Measurements from ENCODE around the gene GPR39.

The GPR39 gene

DNA sequence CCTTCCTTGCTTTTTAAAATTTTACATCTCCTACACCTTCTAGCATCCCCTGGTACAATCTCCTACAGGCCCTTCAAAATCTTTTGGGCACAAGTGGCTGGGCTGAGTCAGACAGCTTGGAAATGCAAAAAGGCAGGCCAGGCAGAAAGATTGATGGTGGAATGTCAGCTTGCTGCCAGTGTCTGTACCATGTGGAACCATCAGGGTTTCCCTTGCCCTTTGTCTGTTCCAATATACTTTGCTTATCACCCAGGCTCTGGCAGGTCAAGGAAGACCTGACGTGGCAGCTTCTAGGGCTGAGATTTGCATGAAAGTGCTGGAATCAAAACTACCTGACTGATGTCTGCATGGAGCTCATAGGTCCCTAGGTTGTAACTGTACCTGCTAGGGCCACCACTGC, 33.3 kb downstream of the GPR39 start:
- Histone ChIP-seq H3K9me3 (ENCODE audit: control insufficient read depth, insufficient read depth, low read length) (no peaks in the 10 kb centered on the region), H3K4me3 (ENCODE audit: low read depth, low read length) (no peak overlapping the region), H3K4me1 (ENCODE audit: control insufficient read depth, insufficient read depth, low read length) (peaks cover 3% of the 10 kb centered on the region), H3K9ac (ENCODE audit: low read depth, low read length) (no peak overlapping the region), H3K36me3 (ENCODE audit: control insufficient read depth, insufficient read depth, low read length) (no peaks in the 10 kb centered on the region), H3K27me3 (ENCODE audit: control insufficient read depth, insufficient read depth, low read length) (no peaks in the 10 kb centered on the region)

DNA sequence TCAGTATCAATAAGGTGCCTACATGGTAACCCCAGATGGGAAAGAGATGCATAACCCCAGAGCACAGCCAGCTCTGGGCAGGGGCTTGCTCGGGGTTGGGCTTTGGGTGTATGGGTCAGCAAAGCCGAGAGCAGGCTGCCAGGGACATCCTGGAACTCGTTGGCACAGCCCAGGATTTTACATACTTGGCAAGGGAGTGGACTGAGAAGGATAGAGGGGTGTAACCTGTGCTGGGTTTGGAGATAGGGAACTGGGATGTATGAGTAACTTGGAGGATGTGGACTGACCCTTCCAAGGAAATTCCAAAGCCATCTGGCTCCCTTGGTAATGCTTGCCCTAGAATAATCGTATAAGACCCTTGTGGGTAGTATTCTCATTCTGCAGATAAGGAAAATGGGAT, 44.2 kb downstream of the GPR39 start:
- H3K9ac ChIP-seq (ENCODE audit: low read depth, low read length), result no peak overlapping the region
- H3K9me3 ChIP-seq (ENCODE audit: control insufficient read depth, insufficient read depth, low read length), result peaks cover 12% of the 10 kb centered on the region
- no peaks in the 10 kb centered on the region for H3K4me1 ChIP-seq (ENCODE audit: control insufficient read depth, insufficient read depth, low read length)
- H3K4me3 ChIP-seq (ENCODE audit: low read depth, low read length), result no peak overlapping the region
- no peaks in the 10 kb centered on the region for H3K36me3 ChIP-seq (ENCODE audit: control insufficient read depth, insufficient read depth, low read length)
- H3K27me3 ChIP-seq (ENCODE audit: control insufficient read depth, insufficient read depth, low read length), result no peaks in the 10 kb centered on the region

DNA sequence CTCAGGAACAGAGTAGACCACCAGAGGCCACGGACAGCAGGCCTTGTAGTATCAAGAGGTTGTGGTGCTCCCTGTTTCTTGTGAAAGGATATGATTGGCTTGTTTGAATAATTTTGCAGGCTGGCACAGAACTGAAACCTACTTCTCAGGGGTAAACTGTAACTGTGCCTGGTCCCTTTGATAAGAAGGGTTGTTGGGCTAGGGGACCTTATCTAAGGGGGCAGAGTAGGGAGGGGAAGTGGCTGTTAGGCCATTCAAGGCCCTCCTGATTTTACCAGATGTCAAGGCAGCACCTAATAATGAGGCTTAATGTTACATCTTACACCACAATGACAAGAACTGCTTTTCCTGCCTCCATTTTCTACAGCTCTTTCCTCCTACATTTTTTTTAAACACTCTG, 45.6 kb downstream of the GPR39 start:
- Histone ChIP-seq H3K27me3 (ENCODE audit: control insufficient read depth, insufficient read depth, low read length) (no peaks in the 10 kb centered on the region), H3K36me3 (ENCODE audit: control insufficient read depth, insufficient read depth, low read length) (no peaks in the 10 kb centered on the region), H3K9me3 (ENCODE audit: control insufficient read depth, insufficient read depth, low read length) (peaks cover 18% of the 10 kb centered on the region), H3K4me3 (ENCODE audit: low read depth, low read length) (no peak overlapping the region), H3K9ac (ENCODE audit: low read depth, low read length) (no peak overlapping the region), H3K4me1 (ENCODE audit: control insufficient read depth, insufficient read depth, low read length) (no peaks in the 10 kb centered on the region)

DNA sequence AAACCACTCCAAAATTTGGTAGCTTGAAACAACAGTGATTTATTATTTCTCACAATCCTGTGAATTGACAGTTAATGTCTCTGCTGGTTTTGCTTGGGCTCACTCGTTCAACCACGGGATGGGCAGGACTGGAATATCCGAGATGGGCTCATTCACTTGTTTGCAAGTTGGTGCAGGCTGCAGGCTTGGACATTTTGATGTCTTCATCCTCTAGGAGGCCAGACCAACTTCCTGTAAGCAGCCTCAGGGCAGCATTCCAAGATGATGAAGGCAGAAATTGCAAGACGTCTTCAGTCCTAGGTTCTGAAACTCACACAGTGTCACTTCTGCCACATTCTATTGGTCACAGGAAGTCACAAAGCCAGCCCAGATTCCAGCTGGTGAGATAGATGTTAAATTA, 47.1 kb downstream of the GPR39 start:
- no peak overlapping the region for H3K4me3 ChIP-seq (ENCODE audit: low read depth, low read length)
- peaks cover 22% of the 10 kb centered on the region for H3K9me3 ChIP-seq (ENCODE audit: control insufficient read depth, insufficient read depth, low read length)

DNA sequence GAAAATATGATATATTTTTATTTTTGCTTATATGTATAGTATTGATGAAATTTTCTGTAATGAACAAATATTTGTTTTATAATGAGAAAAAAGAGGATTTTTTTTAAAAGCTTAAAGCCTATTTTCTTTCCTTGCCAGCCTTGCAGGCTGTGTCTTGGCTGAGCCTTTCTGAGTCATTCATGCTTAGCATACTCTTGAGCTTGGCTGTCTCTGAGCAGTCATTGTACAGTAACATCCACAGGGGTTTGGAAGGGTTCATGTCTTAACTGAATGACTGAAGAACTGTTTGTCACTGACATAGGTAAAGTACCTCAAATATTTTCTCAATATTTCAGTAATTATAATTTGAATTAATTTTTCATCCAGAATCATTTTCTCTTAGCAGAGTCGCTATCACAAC, 49.3 kb downstream of the GPR39 start:
- H3K9me3 ChIP-seq (ENCODE audit: control insufficient read depth, insufficient read depth, low read length), result peaks cover 22% of the 10 kb centered on the region
- no peak overlapping the region for H3K9ac ChIP-seq (ENCODE audit: low read depth, low read length)
- no peak overlapping the region for H3K4me3 ChIP-seq (ENCODE audit: low read depth, low read length)
- no peaks in the 10 kb centered on the region for H3K36me3 ChIP-seq (ENCODE audit: control insufficient read depth, insufficient read depth, low read length)
- H3K27me3 ChIP-seq (ENCODE audit: control insufficient read depth, insufficient read depth, low read length), result no peaks in the 10 kb centered on the region
- H3K4me1 ChIP-seq (ENCODE audit: control insufficient read depth, insufficient read depth, low read length), result no peaks in the 10 kb centered on the region

More for the DNA sequence above, 47.1 kb downstream of the GPR39 start:
- Histone ChIP-seq H3K4me1 (ENCODE audit: control insufficient read depth, insufficient read depth, low read length) (no peaks in the 10 kb centered on the region), H3K9ac (ENCODE audit: low read depth, low read length) (no peak overlapping the region), H3K36me3 (ENCODE audit: control insufficient read depth, insufficient read depth, low read length) (no peaks in the 10 kb centered on the region), H3K27me3 (ENCODE audit: control insufficient read depth, insufficient read depth, low read length) (no peaks in the 10 kb centered on the region)

DNA sequence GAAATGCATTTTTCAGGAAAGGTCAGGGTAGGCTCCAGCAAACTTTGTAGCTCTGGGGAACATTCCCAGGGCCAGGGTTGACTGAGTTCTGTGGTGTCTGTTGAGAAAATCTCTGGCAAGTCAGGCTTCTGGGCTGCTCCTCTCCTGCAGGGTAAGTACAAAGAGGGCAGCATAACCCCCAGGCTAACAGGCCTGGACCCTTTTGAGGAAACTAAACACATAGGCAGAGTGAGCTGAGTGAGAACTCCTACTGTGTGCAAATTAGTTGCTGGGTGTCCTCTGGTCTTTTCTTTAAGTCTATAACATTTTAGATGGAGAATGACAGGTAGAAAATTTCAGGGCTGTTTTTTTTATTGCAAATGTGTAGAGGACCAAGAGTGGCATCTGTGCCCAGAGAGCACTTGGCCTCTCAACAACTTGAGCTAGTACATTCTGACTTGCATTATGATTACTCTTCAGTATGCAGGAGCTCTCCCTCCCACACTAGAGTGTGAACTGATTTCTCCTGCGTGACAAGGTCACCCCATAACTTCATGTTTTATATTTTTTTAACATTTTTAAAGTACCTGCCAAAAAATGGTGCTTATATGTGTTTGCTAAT, 49.9 kb downstream of the GPR39 start:
- Histone ChIP-seq H3K27me3 (ENCODE audit: control insufficient read depth, insufficient read depth, low read length) (no peaks in the 10 kb centered on the region), H3K4me1 (ENCODE audit: control insufficient read depth, insufficient read depth, low read length) (no peaks in the 10 kb centered on the region), H3K9ac (ENCODE audit: low read depth, low read length) (no peak overlapping the region), H3K36me3 (ENCODE audit: control insufficient read depth, insufficient read depth, low read length) (no peaks in the 10 kb centered on the region), H3K4me3 (ENCODE audit: low read depth, low read length) (no peak overlapping the region), H3K9me3 (ENCODE audit: control insufficient read depth, insufficient read depth, low read length) (peaks cover 22% of the 10 kb centered on the region)

DNA sequence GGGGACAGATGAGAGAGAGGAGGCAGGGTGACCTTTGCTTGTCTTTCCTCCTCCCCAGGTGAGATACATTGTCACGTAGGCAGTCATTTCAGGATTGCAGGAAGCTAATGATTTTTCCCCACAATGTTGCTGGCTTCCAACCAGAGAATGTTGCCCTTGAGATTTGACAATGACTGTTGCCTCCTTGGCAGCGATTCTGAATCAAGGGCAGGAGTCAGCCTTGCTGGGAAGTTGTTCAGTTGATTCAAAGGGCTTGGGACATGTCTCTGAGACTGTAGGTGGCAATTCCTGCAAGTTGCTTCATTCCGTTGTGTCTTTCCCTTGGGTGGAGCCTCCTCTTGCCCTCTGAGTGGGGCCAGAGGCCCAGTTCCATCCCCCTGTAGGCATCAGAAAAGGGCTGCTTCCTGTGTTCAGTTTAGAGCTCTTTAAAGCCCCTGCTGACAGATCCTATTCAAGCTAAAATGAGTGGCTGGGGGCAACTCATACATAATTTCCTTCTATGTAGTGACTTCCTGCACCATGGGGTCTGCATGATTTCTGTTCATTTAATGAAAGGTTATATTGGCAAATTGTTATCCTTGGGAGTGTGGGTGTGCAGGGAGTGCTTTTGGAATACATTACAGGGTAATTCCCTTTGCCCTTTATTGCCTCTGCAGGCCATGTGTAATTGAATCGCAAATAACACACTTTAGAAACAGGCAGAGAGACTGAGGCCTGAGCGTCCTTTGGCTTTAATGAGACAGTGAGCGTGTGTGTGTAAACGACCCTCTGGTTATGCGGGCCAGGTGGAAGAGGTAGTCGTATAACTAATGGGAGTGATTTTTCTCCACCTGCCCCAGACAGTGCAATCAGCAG, 52.4 kb downstream of the GPR39 start:
- H3K36me3 ChIP-seq (ENCODE audit: control insufficient read depth, insufficient read depth, low read length), result no peaks in the 10 kb centered on the region
- no peaks in the 10 kb centered on the region for H3K27me3 ChIP-seq (ENCODE audit: control insufficient read depth, insufficient read depth, low read length)
- H3K4me3 ChIP-seq (ENCODE audit: low read depth, low read length), result no peak overlapping the region
- no peaks in the 10 kb centered on the region for H3K4me1 ChIP-seq (ENCODE audit: control insufficient read depth, insufficient read depth, low read length)
- no peak overlapping the region for H3K9ac ChIP-seq (ENCODE audit: low read depth, low read length)
- H3K9me3 ChIP-seq (ENCODE audit: control insufficient read depth, insufficient read depth, low read length), result peaks cover 20% of the 10 kb centered on the region

DNA sequence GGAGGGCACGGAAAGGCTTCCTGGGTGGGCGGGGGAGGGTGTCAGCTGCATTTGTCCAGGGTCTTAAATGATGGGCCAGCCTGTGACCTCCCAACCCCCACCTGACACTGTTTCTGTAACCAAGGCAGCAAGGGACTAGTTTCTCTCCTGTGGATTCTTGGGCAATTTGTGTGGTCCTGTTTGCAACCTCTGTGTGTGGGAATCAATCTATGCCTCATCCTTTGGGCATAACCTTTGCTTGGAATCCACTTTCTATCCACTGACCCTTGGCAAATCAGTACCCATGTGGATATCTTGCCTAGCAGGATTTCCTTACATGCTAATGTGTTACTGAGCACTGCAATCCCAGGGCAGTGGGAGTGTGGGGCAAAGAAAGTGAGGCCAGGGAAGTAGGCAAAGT, 54.1 kb downstream of the GPR39 start:
- Histone ChIP-seq H3K4me1 (ENCODE audit: control insufficient read depth, insufficient read depth, low read length) (no peaks in the 10 kb centered on the region), H3K36me3 (ENCODE audit: control insufficient read depth, insufficient read depth, low read length) (no peaks in the 10 kb centered on the region), H3K9ac (ENCODE audit: low read depth, low read length) (no peak overlapping the region), H3K9me3 (ENCODE audit: control insufficient read depth, insufficient read depth, low read length) (peaks cover 11% of the 10 kb centered on the region), H3K4me3 (ENCODE audit: low read depth, low read length) (no peak overlapping the region), H3K27me3 (ENCODE audit: control insufficient read depth, insufficient read depth, low read length) (no peaks in the 10 kb centered on the region)

DNA sequence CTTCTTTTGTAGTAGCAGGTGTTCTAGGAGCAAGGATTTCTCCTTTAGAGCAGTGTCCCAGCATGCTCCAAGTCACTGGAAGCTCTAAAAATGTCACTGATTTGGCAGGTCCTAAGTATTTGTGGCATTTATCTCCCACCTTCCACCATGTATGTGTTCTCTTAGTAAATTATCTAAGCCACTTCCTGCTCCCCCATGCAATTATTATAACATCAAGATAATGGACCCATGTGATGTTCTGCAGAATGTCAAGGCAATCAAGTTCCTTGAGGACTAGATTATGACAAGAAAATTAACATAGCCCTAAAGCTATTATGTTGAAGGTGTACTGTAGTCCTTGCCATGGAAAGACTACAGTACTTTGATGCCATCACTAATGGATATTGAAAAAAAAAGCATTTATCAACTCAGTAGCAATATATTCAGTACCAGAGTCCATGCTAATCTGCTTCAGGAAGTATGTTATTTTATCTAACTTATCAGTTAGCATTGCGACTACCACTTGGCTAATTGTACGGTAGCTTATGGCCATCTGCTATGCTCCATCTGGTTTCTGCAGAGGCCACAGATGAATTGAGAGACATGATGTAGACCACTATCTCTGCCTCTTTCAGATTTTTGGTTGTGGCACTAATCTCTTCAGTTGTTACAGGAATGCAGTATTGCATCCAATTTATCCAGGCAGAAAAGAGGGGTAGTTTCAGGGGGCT, 56.7 kb downstream of the GPR39 start:
- Histone ChIP-seq H3K27me3 (ENCODE audit: control insufficient read depth, insufficient read depth, low read length) (no peaks in the 10 kb centered on the region), H3K9me3 (ENCODE audit: control insufficient read depth, insufficient read depth, low read length) (peaks cover 2% of the 10 kb centered on the region), H3K4me3 (ENCODE audit: low read depth, low read length) (no peak overlapping the region), H3K9ac (ENCODE audit: low read depth, low read length) (no peak overlapping the region), H3K4me1 (ENCODE audit: control insufficient read depth, insufficient read depth, low read length) (no peaks in the 10 kb centered on the region), H3K36me3 (ENCODE audit: control insufficient read depth, insufficient read depth, low read length) (no peaks in the 10 kb centered on the region)

DNA sequence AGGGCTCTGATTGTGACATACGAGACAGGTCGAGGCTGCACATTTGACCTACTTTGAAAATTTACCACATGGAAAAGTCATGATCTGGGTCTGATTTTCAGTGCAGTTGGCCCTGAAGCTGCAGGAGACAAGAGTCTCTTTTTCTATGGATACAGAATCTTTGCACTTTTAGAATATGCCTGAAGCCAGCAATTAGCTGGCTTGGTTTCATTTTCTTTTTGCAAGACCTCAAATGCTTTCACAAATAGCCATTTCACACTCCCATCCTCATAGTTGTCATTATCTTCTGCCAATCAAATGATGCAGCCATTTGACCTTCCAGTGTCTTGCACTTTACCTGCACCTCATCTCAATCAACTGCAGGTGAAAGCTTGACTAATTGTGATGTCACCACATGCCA, 59.0 kb downstream of the GPR39 start:
- H3K9me3 ChIP-seq (ENCODE audit: control insufficient read depth, insufficient read depth, low read length), result peaks cover 2% of the 10 kb centered on the region
- no peaks in the 10 kb centered on the region for H3K4me1 ChIP-seq (ENCODE audit: control insufficient read depth, insufficient read depth, low read length)
- no peaks in the 10 kb centered on the region for H3K27me3 ChIP-seq (ENCODE audit: control insufficient read depth, insufficient read depth, low read length)
- H3K9ac ChIP-seq (ENCODE audit: low read depth, low read length), result no peak overlapping the region
- no peaks in the 10 kb centered on the region for H3K36me3 ChIP-seq (ENCODE audit: control insufficient read depth, insufficient read depth, low read length)
- H3K4me3 ChIP-seq (ENCODE audit: low read depth, low read length), result no peak overlapping the region

DNA sequence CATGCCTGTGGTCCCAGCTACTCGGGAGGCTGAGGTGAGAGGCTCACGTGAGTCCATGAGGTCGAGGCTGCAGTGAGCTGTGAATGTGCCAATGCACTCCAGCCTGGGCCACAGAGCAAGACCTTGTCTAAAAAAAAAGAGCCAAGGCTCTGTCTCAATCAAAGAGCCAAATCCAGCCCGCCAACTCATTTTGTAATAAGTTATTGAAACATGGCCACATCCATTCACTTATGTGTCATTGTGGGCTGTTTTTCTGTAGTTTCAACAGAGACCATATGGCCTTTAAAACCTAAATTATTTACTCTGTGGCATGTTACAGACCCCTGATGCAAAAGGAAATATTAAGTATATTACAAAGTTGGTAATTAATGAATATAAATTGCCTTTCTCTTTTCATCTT, 60.8 kb downstream of the GPR39 start:
- H3K4me3 ChIP-seq (ENCODE audit: low read depth, low read length), result no peak overlapping the region
- H3K4me1 ChIP-seq (ENCODE audit: control insufficient read depth, insufficient read depth, low read length), result no peaks in the 10 kb centered on the region
- no peaks in the 10 kb centered on the region for H3K36me3 ChIP-seq (ENCODE audit: control insufficient read depth, insufficient read depth, low read length)
- no peaks in the 10 kb centered on the region for H3K27me3 ChIP-seq (ENCODE audit: control insufficient read depth, insufficient read depth, low read length)
- peaks cover 2% of the 10 kb centered on the region for H3K9me3 ChIP-seq (ENCODE audit: control insufficient read depth, insufficient read depth, low read length)
- H3K9ac ChIP-seq (ENCODE audit: low read depth, low read length), result no peak overlapping the region

DNA sequence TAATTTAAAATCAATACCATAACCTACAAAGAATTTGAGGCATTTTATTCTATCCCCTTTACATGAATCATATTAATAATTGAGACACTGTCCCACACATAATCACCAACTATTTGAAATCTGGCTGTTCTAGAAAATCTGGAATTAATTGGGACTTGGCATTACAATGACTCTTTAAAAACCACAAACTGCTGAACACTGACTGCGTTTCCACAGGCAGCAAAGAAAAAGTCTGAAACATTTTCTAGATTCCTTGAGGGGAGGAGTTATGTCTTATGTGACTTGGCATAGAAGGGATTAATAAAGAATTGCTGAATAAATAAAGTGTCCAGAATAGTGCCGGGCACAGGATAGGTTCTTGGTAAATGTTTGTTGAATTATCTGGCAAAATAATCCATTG, 61.4 kb downstream of the GPR39 start:
- no peaks in the 10 kb centered on the region for H3K36me3 ChIP-seq (ENCODE audit: control insufficient read depth, insufficient read depth, low read length)
- no peaks in the 10 kb centered on the region for H3K27me3 ChIP-seq (ENCODE audit: control insufficient read depth, insufficient read depth, low read length)
- H3K9ac ChIP-seq (ENCODE audit: low read depth, low read length), result no peak overlapping the region
- H3K4me1 ChIP-seq (ENCODE audit: control insufficient read depth, insufficient read depth, low read length), result no peaks in the 10 kb centered on the region
- H3K4me3 ChIP-seq (ENCODE audit: low read depth, low read length), result no peak overlapping the region
- peaks cover 1% of the 10 kb centered on the region for H3K9me3 ChIP-seq (ENCODE audit: control insufficient read depth, insufficient read depth, low read length)
